HG03342 (cell line): Measurements from ENCODE around the gene IL2RG.
A peak's percentile ranks its signal among the peaks of the same experiment; 100 is the strongest.

Experiments used
- ATAC-seq: cut with Tn5 transposase; IDR thresholded peaks from one replicate; pipeline ENCODE4 v1.9.1; 2021; ENCODE audit warnings: mild to moderate bottlenecking, moderate library complexity; ENCODE audit not compliant: unreplicated experiment

Gene IL2RG

DNA sequence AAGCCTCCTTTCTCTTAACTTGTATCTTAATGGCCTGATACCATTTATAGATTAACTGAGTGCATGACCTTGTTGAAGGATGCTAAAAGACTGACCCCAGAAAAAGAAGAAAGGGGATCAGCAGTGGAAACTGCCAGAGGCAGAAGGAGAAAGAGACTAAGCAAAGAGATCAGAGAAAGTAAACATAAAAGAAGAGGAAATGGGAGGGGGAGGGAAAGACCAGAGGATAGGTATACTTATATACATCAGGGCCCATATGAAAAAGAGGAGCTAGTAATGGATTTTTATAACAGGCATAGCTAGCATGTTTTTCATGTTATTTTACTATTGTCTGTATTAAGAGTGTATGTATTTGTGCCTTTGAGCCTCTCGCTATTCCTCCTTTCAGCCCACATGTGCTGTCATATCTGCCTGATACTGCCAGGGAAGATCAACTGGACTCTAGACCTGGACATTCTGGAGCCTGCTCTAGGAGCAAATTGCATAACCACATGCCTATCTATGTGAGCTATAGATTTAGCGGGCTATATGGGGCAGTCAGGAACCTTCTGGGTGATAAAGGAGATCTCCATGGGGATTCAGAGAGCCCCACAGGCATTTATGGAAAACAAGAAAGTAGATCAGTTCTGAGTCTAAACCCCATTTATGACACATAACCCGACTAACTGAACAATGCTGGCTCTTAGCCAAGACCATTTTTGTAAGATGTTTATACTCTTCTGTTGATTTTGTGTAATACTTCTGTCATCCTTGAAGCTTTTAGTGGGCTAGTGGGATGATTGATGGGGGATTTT lies 29.9 kb downstream of the IL2RG start:
- ATAC-seq, result no peak

DNA sequence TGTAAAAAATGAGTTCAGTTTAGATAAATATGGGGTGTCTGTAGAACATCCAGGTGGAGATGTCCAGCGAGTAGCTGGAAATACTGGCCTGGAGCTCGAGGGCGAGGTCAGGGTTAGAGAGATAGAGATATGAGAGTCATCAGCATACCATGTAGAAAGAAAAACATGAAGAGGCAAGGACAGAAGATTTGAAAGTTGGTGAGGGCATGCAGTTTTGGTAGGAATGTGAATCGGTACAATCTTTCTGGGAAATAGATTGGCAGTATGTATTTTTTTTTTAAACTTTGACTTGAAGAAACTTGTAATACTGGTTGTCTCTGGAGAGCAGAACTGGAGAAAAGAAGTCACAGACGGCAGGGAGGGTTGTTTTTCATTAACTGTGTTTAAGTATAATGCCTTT lies 40.8 kb downstream of the IL2RG start:
- no peak for ATAC-seq

DNA sequence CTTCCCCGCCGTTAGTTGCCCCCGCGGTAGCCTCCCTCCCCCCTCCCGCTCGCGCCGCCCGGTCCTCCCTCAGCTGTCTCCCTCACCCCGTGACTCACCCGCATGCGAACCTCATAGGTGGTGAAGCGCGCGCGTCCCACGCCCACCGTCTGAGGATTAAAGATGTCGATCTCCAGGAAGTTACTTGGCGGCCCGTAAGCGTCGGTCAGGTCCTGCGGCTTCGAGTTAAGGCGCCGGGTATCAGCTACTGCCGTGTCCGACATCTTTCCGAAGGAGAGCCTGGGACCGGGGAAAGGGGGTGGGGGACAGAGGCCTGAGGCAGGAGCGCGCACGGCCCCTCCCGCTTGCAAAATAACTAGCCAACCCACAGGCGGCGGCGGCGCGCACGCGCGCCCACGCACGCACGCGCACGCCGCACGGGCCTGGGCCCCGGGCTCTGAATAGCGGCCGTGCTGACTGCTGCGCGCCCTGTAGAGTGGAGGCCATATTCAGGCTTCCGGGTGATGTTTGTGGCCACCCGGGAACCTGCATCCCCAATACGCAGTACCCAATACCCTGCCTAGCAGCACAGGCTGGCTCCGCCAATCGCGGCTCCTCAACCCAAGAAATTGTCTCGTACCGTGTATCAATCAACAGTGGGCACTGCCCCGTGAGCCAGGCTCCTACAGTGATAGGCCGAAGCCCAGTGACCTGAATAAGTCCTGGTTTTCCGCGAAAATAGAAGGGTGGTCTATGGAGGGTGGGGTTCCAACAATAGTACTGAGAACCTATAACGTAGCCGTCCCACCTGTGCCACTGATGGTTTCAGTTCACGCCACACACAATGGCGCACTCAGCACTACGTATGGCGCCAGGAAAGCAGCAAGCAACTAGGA lies 43.1 kb downstream of the IL2RG start, which contains the start of gene SNX12:
SNX12 (minus strand) TSS at position 291 of the 875 bp plus-strand sequence; CDS start at position 263, 28 bp downstream.
- peak; percentile 95 for ATAC-seq

DNA sequence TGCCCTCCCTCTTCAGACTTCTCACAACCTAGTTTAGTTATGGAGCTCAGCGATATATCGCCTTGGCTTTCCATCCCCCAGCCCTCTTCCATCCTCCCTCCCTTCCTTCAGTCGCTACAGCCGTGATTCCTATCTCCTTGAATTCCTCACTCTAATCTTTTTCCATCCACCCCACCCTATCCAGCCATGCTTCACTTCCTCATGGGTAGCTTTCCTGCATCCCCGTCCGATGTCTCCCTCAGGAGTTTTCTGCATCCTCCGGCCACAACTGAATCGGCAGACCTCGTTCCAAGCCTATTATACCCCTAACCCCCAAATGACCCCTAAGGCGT lies 43.7 kb downstream of the IL2RG start:
- ATAC-seq, result no peak

DNA sequence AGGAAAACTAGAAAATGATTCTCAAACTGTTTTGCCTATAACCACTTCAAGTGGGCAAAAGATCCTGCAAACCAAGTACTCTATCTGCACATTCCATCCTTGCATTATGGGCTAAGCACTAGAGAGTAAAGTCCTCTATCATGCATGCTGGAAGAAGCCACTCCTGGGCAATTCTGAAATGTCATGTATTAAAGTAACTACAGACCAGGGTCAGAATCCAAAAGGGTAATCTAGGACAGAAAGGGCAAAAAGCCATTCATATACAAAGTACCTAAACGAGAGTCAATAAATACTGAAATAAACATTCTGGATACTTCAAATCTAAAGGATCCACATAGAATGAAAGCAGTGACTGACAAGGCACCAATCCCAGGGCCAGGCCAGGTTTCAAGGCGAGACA lies 44.3 kb downstream of the IL2RG start:
- no peak for ATAC-seq

DNA sequence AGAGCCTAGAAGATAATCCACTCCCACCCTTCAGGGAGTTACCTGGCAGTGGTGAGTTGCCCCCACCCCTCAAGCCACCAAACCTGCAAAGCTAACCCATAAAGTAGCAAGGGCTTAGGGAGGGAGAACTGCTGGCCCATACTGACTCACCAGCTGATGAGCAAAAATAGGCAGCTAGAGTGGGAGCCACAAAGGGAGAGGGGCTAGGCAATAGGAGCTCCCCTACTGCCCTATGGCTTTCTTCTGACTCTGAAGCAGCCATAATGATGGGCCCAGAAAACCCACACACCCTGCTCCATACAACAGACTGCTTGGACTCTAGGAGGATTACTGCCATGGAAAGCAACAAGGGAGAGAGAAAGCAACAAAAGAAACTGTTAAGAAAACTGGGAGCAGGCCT lies 51.2 kb downstream of the IL2RG start:
- no peak for ATAC-seq

DNA sequence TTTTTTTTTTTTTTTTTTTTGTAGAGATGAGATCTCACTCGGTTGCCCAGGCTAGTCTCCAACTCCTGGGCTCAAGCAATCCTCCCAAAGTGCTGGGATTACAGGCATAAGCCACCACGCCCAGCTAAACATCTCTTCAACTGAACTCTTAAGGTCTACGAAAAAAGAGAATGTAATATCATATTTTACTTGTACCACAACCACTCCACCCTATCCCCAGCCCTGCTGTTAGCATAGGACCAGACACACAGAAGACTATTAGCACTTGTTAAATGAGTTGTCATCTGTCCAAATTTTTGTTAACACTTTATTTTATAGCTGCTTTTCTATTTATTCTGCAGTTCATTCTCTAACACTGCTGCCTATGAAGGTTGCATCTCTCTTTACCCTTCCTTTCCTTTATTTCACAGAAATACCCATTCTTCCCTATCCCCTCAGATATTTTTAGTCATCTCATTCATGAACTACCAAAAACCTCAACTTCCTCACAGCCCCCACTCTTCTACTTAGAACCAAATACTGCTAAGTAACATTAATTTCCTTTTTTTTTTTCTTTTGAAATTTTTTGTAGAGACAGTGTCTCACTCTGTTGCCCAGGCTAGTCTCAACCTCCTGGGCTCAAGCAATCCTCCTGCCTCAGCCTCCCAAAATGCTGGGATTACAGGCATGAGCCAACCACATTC lies 53.4 kb downstream of the IL2RG start:
- no peak for ATAC-seq
